NCI-H1694 (cell line): ENCODE data around the gene DMAC2.
"Not testable (repeated sequence)": the region's sequence is repeated elsewhere in the genome, so short reads cannot be mapped to it uniquely, and the experiment has no call there.

Experiments used
- DNase-seq: peaks from one replicate; lab custom pipeline; 2025; lab: John Stamatoyannopoulos, UW

Gene DMAC2

GRCh38 chr19:41422456-41422855 lies 17.3 kb downstream of the DMAC2 start:
- DNase-seq: no peak

- no peak for DNase-seq
Observed at GRCh38 chr19:41421973-41422372, 17.7 kb downstream of the DMAC2 start.

- no peak for DNase-seq
Observed at GRCh38 chr19:41421314-41421713, 18.4 kb downstream of the DMAC2 start.

- DNase-seq: no peak
Observed at GRCh38 chr19:41420101-41420880, 19.4 kb downstream of the DMAC2 start.

GRCh38 chr19:41416194-41416674 lies 23.5 kb downstream of the DMAC2 start:
- DNase-seq: no peak

- DNase-seq: no peak
Observed at GRCh38 chr19:41415154-41415571, 24.5 kb downstream of the DMAC2 start.

GRCh38 chr19:41414461-41414860 lies 25.3 kb downstream of the DMAC2 start:
- no peak for DNase-seq

GRCh38 chr19:41413947-41414346 lies 25.8 kb downstream of the DMAC2 start:
- no peak for DNase-seq

- no peak for DNase-seq
Observed at GRCh38 chr19:41412953-41413352, 26.8 kb downstream of the DMAC2 start.

- DNase-seq: no peak
Observed at GRCh38 chr19:41411968-41412265, 27.8 kb downstream of the DMAC2 start.

- DNase-seq: no peak
Observed at GRCh38 chr19:41411100-41411967, 28.4 kb downstream of the DMAC2 start.

GRCh38 chr19:41410336-41411054 lies 29.2 kb downstream of the DMAC2 start:
- no peak for DNase-seq

GRCh38 chr19:41409288-41409687 lies 30.4 kb downstream of the DMAC2 start:
- DNase-seq: no peak

GRCh38 chr19:41408846-41409245 lies 30.9 kb downstream of the DMAC2 start:
- DNase-seq: not testable (repeated sequence)

- no peak for DNase-seq
Observed at GRCh38 chr19:41408256-41408655, 31.5 kb downstream of the DMAC2 start.

- no peak for DNase-seq
Observed at GRCh38 chr19:41407271-41407670, 32.4 kb downstream of the DMAC2 start.

GRCh38 chr19:41405776-41406175 lies 33.9 kb downstream of the DMAC2 start:
- DNase-seq: no peak

GRCh38 chr19:41403181-41403970 lies 36.3 kb downstream of the DMAC2 start:
- no peak for DNase-seq

GRCh38 chr19:41402010-41402409 lies 37.7 kb downstream of the DMAC2 start:
- no peak for DNase-seq

- DNase-seq: no peak
Observed at GRCh38 chr19:41401483-41401882, 38.2 kb downstream of the DMAC2 start.

- DNase-seq: no peak
Observed at GRCh38 chr19:41399525-41399924, 40.2 kb downstream of the DMAC2 start.

GRCh38 chr19:41399091-41399490 lies 40.6 kb downstream of the DMAC2 start:
- no peak for DNase-seq
